SK-N-SH treated with all-trans-retinoic acid at 6 μM for 48 hours (cell line): ENCODE results near the gene ATP9A.
A peak's percentile ranks its signal among the peaks of the same experiment; 100 is the strongest.
"Not testable (repeated sequence)": the region's sequence is repeated elsewhere in the genome, so short reads cannot be mapped to it uniquely, and the experiment has no call there.

Experiments
- ATAC-seq: fragments of 200-7000 bp; cut with Tn5 transposase; 3 replicates; pipeline ENCODE4 v1.9.1; 2020; ENCODE audit warnings: mild to moderate bottlenecking, moderate library complexity
- ARNTL ChIP-seq: fragments of 450-650 bp; formaldehyde crosslinking; IDR thresholded peaks from 2 replicates; pipeline ENCODE4 v1.5.0; 2020; ENCODE audit warnings: low read depth, mild to moderate bottlenecking, moderate library complexity, borderline replicate concordance
- BACH2 ChIP-seq: fragments of 250-450 bp; sonication (Bioruptor Pico); IDR thresholded peaks from 2 replicates; pipeline ENCODE4 v1.9.0; 2021; ENCODE audit warnings: mild to moderate bottlenecking, borderline replicate concordance
- CSRNP3 ChIP-seq: fragments of 250-450 bp; sonication (Bioruptor Pico); IDR thresholded peaks from 2 replicates; pipeline ENCODE4 v1.5.1; 2021; ENCODE audit warnings: mild to moderate bottlenecking, moderate library complexity
- ESRRG ChIP-seq: fragments of 250-450 bp; sonication (Bioruptor Pico); IDR thresholded peaks from 2 replicates; pipeline ENCODE4 v1.6.1; 2021; ENCODE audit warnings: mild to moderate bottlenecking
- GLIS3 ChIP-seq: fragments of 250-450 bp; sonication (Bioruptor Pico); IDR thresholded peaks from 2 replicates; pipeline ENCODE4 v1.5.0; 2020; ENCODE audit warnings: mild to moderate bottlenecking, moderate library complexity
- ISL1 ChIP-seq: fragments of 250-450 bp; sonication (Bioruptor Pico); IDR thresholded peaks from 2 replicates; pipeline ENCODE4 v2.1.2; 2022; ENCODE audit warnings: mild to moderate bottlenecking, moderate library complexity
- OSR1 ChIP-seq: fragments of 250-450 bp; sonication (Bioruptor Pico); IDR thresholded peaks from 2 replicates; pipeline ENCODE4 v1.8.0; 2022; ENCODE audit warnings: moderate library complexity, mild to moderate bottlenecking, inconsistent platforms
- PATZ1 ChIP-seq: fragments of 250-450 bp; sonication (Bioruptor Pico); IDR thresholded peaks from 2 replicates; pipeline ENCODE4 v1.8.0; 2020; ENCODE audit warnings: mild to moderate bottlenecking, moderate library complexity, borderline replicate concordance
- PPARA ChIP-seq: fragments of 250-450 bp; sonication (Bioruptor Pico); IDR thresholded peaks from 2 replicates; pipeline ENCODE4 v1.5.0; 2020; ENCODE audit warnings: mild to moderate bottlenecking, borderline replicate concordance
- RARB ChIP-seq: fragments of 250-450 bp; sonication (Bioruptor Pico); IDR thresholded peaks from 2 replicates; pipeline ENCODE4 v1.8.0; 2021; ENCODE audit warnings: mild to moderate bottlenecking, moderate library complexity
- SNAI2 ChIP-seq: fragments of 250-450 bp; sonication (Bioruptor Pico); IDR thresholded peaks from 2 replicates; pipeline ENCODE4 v1.5.0; 2020; ENCODE audit warnings: mild to moderate bottlenecking, moderate library complexity
- TCF4 ChIP-seq: fragments of 250-450 bp; sonication (Bioruptor Pico); IDR thresholded peaks from 2 replicates; pipeline ENCODE4 v1.8.0; 2021; ENCODE audit warnings: mild to moderate bottlenecking, moderate library complexity, borderline replicate concordance
- TOX ChIP-seq: fragments of 250-450 bp; sonication (Bioruptor Pico); IDR thresholded peaks from 2 replicates; pipeline ENCODE4 v1.8.0; 2021; ENCODE audit warnings: mild to moderate bottlenecking, moderate library complexity, borderline replicate concordance
- ZC3H10 ChIP-seq: fragments of 250-450 bp; sonication (Bioruptor Pico); IDR thresholded peaks from 2 replicates; pipeline ENCODE4 v1.5.1; 2021; ENCODE audit warnings: mild to moderate bottlenecking, moderate library complexity
- ZFP3 ChIP-seq: fragments of 250-450 bp; sonication (Bioruptor Pico); IDR thresholded peaks from 2 replicates; pipeline ENCODE4 v1.5.0; 2020; ENCODE audit warnings: mild to moderate bottlenecking, moderate library complexity
- ZFP30 ChIP-seq: fragments of 450-650 bp; formaldehyde crosslinking; IDR thresholded peaks from 2 replicates; pipeline ENCODE4 v1.5.0; 2022; ENCODE audit warnings: mild to moderate bottlenecking, moderate library complexity
- ZNF565 ChIP-seq: fragments of 450-650 bp; formaldehyde crosslinking; conservative IDR thresholded peaks from 2 replicates; pipeline ENCODE4 v1.5.0; 2020; ENCODE audit warnings: low read depth, mild to moderate bottlenecking, moderate library complexity
- ZNF70 ChIP-seq: fragments of 450-650 bp; formaldehyde crosslinking; IDR thresholded peaks from 2 replicates; pipeline ENCODE4 v1.5.0; 2020; ENCODE audit warnings: mild to moderate bottlenecking, moderate library complexity
- ZNF8 ChIP-seq: fragments of 450-650 bp; formaldehyde crosslinking; IDR thresholded peaks from 2 replicates; pipeline ENCODE4 v1.5.0; 2020; ENCODE audit warnings: mild to moderate bottlenecking, moderate library complexity
- TF ChIP-seq, protein P1 (sequence below): fragments of 250-450 bp; sonication (Bioruptor Pico); IDR thresholded peaks from 2 replicates; pipeline ENCODE4 v1.5.1; 2020; ENCODE audit warnings: low read depth, mild to moderate bottlenecking, moderate library complexity

ATP9A gene

GRCh38 chr20:51767867-51768758 lies at the start of gene ATP9A:
Gene ATP9A, minus strand, starts transcription at chr20:51768390. Its CDS starts 21 bp downstream, at chr20:51768369.
- TF ChIP-seq ZNF8 (CRISPR knock-in tag) (no peak), ZFP3 (no peak), GLIS3 (no peak), OSR1 (CRISPR knock-in tag) (no peak), ARNTL (CRISPR knock-in tag) (no peak), PATZ1 (CRISPR knock-in tag) (no peak), ISL1 (CRISPR knock-in tag) (no peak), ZFP30 (CRISPR knock-in tag) (no peak), RARB (no peak), ZC3H10 (CRISPR knock-in tag) (no peak), TCF4 (CRISPR knock-in tag) (no peak), ESRRG (no peak), PPARA (no peak), ZNF565 (CRISPR knock-in tag) (no peak), SNAI2 (CRISPR knock-in tag) (no peak), BACH2 (no peak), ZNF70 (CRISPR knock-in tag) (no peak), CSRNP3 (CRISPR knock-in tag) (no peak), TOX (no peak)
- TF ChIP-seq, protein P1, sequence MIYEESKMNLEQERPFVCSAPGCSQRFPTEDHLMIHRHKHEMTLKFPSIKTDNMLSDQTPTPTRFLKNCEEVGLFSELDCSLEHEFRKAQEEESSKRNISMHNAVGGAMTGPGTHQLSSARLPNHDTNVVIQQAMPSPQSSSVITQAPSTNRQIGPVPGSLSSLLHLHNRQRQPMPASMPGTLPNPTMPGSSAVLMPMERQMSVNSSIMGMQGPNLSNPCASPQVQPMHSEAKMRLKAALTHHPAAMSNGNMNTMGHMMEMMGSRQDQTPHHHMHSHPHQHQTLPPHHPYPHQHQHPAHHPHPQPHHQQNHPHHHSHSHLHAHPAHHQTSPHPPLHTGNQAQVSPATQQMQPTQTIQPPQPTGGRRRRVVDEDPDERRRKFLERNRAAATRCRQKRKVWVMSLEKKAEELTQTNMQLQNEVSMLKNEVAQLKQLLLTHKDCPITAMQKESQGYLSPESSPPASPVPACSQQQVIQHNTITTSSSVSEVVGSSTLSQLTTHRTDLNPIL (CRISPR knock-in tag): no peak

GRCh38 chr20:51816856-51817255 lies 48.7 kb upstream of the ATP9A start:
- not testable (repeated sequence) for ATAC-seq

More at GRCh38 chr20:51767867-51768758, at the start of gene ATP9A:
- peak; percentile 62 for ATAC-seq

GRCh38 chr20:51815383-51816076 lies 47.3 kb upstream of the ATP9A start:
- ATAC-seq: no peak
- TF ChIP-seq CSRNP3 (CRISPR knock-in tag) (no peak), BACH2 (no peak), PPARA (no peak), ESRRG (no peak), TCF4 (CRISPR knock-in tag) (no peak), GLIS3 (no peak)
- TF ChIP-seq, protein P1 (CRISPR knock-in tag): no peak

DNA sequence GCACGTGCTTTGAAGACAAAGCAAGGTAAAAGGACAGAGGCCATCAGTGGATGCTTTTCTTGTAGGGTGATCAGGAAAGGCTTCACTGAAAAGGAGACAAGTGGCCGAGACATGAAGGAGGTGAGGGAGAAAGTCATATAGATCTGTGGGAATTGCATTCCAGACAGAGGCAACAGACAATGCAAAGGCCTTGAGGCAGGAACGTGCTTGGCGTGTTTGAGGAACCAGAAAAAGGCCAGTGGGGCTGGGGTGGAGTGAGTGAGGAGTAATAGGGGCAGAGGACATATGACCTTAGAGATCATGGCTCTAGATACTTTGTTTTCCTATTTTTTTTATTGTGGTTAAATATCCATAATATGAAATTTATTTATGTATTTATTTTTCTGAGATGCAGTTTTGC lies 44.7 kb upstream of the ATP9A start:
- no peak for TF ChIP-seq ARNTL (CRISPR knock-in tag)
- TF ChIP-seq, protein P1 (CRISPR knock-in tag): no peak
- TF ChIP-seq TCF4 (CRISPR knock-in tag): no peak
- no peak for TF ChIP-seq CSRNP3 (CRISPR knock-in tag)
- TF ChIP-seq ESRRG: no peak
- no peak for TF ChIP-seq ZNF70 (CRISPR knock-in tag)

More for the DNA sequence above, 44.7 kb upstream of the ATP9A start:
- no peak for ATAC-seq
